ENCODE results near the gene LSM8. TPM values are rescaled to one million over a fixed set of nuclear protein-coding genes. Genes with fewer than 3 reads are reported as not detected.
A peak's percentile ranks its signal among the peaks of the same experiment; 100 is the strongest.
"Not testable (repeated sequence)": the region's sequence is repeated elsewhere in the genome, so short reads cannot be mapped to it uniquely, and the experiment has no call there.

LSM8 gene
- 56.7 and 83.1 TPM in 2 replicates for total RNA-seq (2014; rRNA removed; shearing (Covaris generic))
- polyA plus RNA-seq (2015; cell fraction: cytosol; rRNA removed) = 62.8 and 81.3 TPM in 2 replicates
- polyA plus RNA-seq (2015; cell fraction: nucleus; rRNA removed) = 56.2 and 60.6 TPM in 2 replicates

DNA sequence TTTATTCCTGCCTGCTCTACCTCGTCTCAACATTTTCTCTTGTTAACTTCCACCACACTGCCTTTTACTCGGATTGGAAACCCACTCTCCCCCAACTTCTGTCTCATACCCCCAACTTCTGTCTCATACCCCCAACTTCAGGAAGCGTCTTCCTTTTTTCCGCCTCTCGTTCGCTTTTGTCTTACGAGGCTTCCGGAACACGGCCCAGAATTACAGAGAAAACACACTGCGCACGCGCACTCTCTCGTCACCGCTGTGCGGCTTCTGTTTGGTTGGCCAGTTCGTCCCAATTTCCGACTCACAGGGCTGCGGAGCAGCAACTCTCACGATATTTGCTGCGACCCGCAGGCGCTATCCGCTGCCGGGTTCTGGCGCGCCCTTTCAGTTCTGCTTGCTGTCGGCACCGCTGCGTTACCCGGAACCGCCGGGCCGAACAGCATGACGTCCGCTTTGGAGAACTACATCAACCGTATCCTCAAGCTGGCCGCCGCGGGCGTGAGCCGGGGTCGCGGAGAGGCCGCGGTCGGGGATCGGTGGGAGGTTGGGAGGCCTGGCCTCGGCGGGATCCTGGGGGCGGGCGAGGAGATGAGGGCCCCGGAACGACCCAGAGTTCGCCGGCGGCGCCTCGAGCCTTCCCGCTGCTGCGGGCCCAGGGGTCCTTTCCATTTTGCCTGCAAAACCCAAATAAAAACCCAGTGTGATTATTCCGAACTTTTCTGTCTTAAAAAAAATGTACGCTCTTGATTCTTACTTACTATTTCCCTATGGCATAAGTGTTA, at the start of gene LSM8:
LSM8 (plus strand) TSS at position 379 of the 779 bp plus-strand sequence; CDS start at position 439, 60 bp downstream.
- peak; percentile 97 for DNase-seq (ENCODE audit: low read depth)

- DNase-seq (ENCODE audit: low read depth) = not testable (repeated sequence)
Measured at GRCh38 chr7:118134420-118134819, 49.5 kb upstream of the LSM8 start.

- no peak for DNase-seq (ENCODE audit: low read depth)
Measured at GRCh38 chr7:118140468-118140867, 43.5 kb upstream of the LSM8 start.

GRCh38 chr7:118142012-118142411, 42.0 kb upstream of the LSM8 start:
- no peak for DNase-seq (ENCODE audit: low read depth)

DNA sequence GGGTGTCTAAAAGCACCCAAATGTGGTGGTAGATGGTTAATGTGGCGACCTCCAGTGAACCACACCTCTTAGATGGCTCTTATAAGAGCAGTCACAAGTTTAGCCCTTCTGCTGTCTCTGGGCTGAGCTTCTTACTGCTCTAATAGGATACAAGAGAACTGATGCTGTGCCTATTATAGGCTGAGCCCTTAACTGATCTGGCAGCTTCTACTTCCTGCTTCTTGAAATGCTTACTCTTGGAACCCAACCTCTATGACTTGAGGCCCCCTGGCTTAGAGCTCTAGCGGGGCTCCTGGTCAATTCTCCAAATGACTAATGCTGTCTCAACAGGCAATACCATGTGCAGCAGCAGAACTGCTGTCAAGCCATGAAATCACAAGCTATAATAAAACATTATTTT, 35.0 kb upstream of the LSM8 start:
- peak; percentile 47 for DNase-seq (ENCODE audit: low read depth)

- DNase-seq (ENCODE audit: low read depth) = no peak
Measured at GRCh38 chr7:118149394-118149793, 34.6 kb upstream of the LSM8 start.

GRCh38 chr7:118151671-118152070, 32.3 kb upstream of the LSM8 start:
- DNase-seq (ENCODE audit: low read depth) = no peak

DNA sequence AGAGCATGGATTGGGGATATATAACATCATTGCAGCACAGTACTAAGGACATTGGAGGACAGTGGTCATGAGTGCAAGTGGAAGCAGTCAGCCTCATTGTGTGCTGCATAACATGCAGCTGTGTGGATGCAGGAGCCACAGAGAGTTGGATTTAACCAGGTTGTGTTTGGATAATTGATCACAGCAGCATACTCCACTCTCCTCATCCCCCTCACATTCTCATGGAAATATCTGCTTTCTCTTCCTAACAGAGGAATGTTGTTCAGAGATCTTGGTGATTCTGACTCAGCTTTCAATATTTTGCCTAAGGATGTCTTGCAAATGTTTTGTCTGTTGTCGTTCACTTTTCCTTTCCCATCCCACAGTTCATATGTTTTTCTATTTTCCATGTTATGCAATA, 31.8 kb upstream of the LSM8 start:
- DNase-seq (ENCODE audit: low read depth) = no peak

- DNase-seq (ENCODE audit: low read depth) = no peak
Measured at GRCh38 chr7:118152654-118153053, 31.3 kb upstream of the LSM8 start.

DNA sequence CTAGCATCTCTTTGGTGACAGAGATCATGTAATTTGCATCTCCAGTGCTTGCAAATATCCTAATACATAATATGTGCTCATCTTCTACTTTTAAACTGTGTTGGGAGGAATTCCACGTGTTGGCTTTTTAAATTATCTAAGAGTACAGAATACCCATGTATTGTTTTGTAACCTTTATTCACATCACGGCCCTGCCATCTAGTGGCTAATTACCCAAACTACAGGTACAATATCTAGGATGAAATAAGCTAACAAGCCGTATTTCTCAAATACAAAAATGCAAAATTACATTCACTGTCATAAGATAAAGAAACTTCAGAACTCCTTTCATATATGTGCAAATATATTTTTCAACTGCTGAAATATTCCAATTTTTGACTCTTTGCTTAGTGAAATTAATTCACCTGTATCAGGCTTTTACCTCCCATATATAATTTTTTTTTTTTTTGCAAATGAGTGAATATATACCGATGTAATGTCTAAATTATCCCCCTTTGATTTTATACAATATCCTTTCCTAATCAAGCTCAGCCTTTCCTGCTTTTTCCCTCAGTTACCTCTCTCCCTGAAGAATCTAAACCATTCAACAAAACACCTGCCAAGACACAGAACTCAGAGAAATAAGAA, 30.3 kb upstream of the LSM8 start:
- DNase-seq (ENCODE audit: low read depth) = peak; percentile 6

DNA sequence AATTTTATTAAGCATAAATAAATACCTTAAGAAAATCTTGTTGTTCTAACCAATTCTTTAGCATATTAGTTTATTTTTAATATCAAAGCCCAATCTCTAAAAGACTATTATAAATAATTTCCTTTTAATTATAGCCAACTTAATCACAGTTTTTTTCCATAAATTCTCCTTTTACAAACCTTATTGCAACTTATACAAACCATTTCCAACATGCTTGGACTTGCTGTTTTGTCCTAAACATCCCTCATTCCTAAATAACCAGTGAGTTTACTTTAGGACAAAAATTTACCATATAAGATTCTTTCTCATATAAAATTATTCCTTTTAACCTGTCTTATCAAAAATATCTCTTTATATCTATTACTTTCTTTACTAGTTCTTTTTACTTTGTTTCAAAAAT, 25.2 kb upstream of the LSM8 start:
- DNase-seq (ENCODE audit: low read depth) = no peak

GRCh38 chr7:118169146-118169545, 14.8 kb upstream of the LSM8 start:
- peak; percentile 20 for DNase-seq (ENCODE audit: low read depth)

GRCh38 chr7:118175740-118176139, 8.2 kb upstream of the LSM8 start:
- no peak for DNase-seq (ENCODE audit: low read depth)

GRCh38 chr7:118179191-118179590, 4.8 kb upstream of the LSM8 start:
- DNase-seq (ENCODE audit: low read depth) = no peak

- no peak for DNase-seq (ENCODE audit: low read depth)
Measured at GRCh38 chr7:118182593-118183427, 1.2 kb upstream of the LSM8 start.

GRCh38 chr7:118183428-118183785, 557 bp upstream of the LSM8 start:
- no peak for DNase-seq (ENCODE audit: low read depth)

DNA sequence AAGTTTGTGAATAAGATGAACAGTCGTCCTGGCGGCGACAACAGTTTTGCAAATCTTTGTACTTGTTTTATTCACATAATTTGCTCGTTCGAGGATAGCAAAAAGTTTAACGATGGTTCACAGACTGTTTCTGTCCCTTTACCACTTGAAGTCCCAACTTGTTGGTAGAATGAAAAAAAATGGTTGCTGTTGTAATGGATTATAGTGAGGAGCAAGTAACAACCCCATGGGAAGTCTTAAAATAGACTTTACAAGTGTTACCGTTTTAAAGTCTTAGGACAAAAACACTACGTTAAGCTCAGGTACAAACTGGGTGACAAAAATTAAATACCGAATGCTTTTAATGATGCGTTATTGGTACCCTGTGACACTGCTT, 589 bp downstream of the LSM8 start:
- DNase-seq (ENCODE audit: low read depth) = no peak

DNA sequence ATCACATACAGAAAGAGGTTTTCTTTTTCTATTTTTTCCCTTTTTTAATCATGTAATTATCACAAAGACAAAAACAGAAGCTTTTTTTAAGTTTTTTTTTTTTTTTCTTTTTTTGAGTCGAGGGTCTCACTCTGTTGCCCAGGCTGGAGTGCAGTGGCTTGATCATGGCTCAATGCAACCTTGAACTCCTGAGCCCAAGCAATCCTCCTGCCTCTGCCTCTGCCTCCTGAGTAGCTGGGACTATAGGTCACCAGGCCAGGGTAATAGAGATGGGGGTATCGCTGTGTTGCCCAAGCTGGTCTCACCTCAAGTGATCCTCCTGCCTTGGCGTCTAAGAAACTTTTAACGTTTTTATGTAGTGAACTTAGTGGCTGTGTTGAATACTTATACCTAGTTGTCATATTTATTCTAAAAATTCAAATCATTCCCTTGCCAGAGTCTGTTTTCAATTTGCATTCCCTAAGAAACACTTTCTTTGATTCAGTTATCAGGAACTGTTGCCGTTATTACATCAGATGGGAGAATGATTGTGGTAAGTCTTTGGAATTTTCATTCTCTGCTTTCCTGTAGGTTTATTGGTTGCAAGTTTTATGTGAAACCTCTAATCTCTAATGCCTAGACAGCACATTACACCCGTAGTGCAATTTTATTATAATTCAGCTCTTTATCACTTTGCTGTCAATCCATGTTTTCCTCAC, 1.3 kb downstream of the LSM8 start:
- DNase-seq (ENCODE audit: low read depth) = no peak

GRCh38 chr7:118186501-118186900, 2.5 kb downstream of the LSM8 start:
- DNase-seq (ENCODE audit: low read depth) = no peak

DNA sequence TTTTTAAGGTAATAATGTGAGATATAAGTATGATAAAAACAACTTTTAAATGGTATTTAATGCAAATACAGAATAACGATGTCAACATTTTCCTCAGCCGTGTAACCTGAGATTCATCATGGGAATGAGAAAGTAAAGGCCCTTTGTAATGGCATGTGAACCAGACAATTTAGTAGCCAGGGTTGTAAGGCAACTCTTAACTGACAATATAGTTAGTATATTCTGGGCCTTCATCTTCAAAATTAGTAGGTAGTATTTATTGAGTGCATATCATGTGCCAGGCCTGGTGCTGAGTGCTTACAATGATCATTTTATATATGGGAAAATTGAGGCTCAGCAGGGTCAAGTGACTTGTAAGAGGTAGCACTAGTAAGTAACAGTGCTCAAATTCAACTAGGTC, 10.6 kb downstream of the LSM8 start:
- no peak for DNase-seq (ENCODE audit: low read depth)

DNA sequence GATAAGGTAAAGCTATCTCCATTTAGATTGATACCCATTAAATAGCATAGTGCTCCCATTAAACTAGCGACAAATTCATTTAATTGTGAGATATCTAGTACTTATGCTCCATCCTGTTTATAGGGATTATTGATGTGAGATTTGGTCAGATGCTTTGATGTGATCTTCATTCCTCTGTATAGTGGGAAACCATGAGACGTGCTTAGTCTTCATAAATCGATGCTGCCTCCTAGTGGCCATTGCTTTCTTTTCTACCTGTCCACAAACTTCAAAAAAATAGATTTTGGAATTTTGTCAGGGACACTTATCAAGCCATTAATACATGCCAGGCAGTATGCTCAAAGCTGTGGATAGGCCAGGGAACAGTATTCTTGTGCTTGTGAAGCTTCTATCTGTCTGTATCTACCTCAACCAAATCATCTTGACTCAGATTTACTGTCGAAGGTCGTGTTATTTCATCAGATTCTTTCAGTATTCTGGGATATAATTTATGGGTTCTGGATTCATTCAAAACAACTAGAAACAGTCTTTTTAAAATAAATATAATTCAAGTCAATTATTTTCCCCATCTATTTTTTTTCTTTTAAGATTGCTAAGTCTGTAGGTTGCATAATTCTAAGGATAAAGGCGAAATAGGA, 12.0 kb downstream of the LSM8 start:
- DNase-seq (ENCODE audit: low read depth) = peak; percentile 43

Measured in HT1080 (cell line).